PC-3 (cell line): Measurements from ENCODE around the gene SFT2D2.

Experiments
- CTCF ChIP-seq: fragments of 300-600 bp; sonication (generic); conservative IDR thresholded peaks from 2 replicates; pipeline ENCODE4 v1.5.1; 2017; ENCODE audit warnings: antibody characterized with exemption, low read depth, mild to moderate bottlenecking, low read length
- EZH2 ChIP-seq: fragments of 300-600 bp; sonication (generic); IDR thresholded peaks from one replicate; pipeline ENCODE4 v1.6.1; 2017; ENCODE audit warnings: antibody characterized with exemption, mild to moderate bottlenecking, low read length; ENCODE audit not compliant: unreplicated experiment
- EZH2phosphoT487 ChIP-seq: fragments of 300-600 bp; sonication (generic); IDR thresholded peaks from 2 replicates; pipeline ENCODE4 v1.6.1; 2018; ENCODE audit warnings: mild to moderate bottlenecking, antibody characterized with exemption, low read length, borderline replicate concordance

GRCh38 chr1:168263130-168263529, 37.3 kb downstream of the SFT2D2 start:
- TF ChIP-seq CTCF (no peak), EZH2 (no peak), EZH2phosphoT487 (no peak)
